ENCODE results near the gene CHI3L1.

The CHI3L1 gene

DNA sequence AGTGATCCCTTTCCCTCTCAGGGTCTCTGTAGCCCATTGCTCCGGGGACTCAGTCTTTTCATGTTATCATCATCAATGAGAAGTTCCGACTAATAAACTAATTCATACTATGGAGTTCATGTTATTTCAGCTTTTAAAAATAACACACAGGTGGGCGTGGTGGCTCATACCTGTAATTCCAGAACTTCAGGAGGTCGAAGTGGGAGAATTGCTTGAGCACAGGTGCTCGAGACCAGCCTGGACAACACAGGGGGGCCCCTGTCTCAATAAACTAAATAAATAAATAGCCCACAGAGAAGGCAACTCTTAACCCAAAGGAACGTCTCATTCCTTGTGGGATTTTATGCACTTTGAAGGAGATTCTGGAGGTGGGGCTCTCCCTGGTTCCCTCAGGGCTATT lies 25.3 kb downstream of the CHI3L1 start:
- TF ChIP-seq, protein P1, sequence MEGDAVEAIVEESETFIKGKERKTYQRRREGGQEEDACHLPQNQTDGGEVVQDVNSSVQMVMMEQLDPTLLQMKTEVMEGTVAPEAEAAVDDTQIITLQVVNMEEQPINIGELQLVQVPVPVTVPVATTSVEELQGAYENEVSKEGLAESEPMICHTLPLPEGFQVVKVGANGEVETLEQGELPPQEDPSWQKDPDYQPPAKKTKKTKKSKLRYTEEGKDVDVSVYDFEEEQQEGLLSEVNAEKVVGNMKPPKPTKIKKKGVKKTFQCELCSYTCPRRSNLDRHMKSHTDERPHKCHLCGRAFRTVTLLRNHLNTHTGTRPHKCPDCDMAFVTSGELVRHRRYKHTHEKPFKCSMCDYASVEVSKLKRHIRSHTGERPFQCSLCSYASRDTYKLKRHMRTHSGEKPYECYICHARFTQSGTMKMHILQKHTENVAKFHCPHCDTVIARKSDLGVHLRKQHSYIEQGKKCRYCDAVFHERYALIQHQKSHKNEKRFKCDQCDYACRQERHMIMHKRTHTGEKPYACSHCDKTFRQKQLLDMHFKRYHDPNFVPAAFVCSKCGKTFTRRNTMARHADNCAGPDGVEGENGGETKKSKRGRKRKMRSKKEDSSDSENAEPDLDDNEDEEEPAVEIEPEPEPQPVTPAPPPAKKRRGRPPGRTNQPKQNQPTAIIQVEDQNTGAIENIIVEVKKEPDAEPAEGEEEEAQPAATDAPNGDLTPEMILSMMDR (conservative IDR thresholded peaks at IDR 0.05; ENCODE audit: control insufficient read depth, insufficient read depth, low read depth, low read length) = no peak
- DNase-seq (ENCODE audit: low read depth) = no peak

DNA sequence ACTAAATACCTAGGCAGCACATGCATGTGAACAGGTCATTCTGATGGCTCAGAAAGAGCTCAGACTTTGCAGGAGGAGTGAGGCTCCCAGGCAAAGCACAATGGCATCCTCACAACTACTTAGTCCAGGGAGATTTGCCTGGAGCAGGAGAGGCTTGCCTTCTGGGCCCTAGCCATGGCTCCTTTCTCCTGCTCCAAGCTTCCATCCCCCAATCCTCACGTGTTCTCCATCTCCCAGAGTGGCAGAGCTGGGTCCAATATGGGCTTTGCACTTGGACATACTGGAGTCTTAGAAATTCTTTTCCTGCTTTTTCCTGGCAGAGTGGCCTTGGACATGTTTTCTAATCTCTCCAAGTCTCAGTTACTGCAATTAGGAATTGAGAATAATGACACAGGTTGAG lies 26.7 kb downstream of the CHI3L1 start:
- DNase-seq (ENCODE audit: low read depth) = no peak
- TF ChIP-seq, protein P1 (conservative IDR thresholded peaks at IDR 0.05; ENCODE audit: control insufficient read depth, insufficient read depth, low read depth, low read length) = no peak
- H3K4me3 ChIP-seq (ENCODE audit: control insufficient read depth, low read depth, low read length) = no peak overlapping the region

More for the DNA sequence above, 25.3 kb downstream of the CHI3L1 start:
- H3K4me3 ChIP-seq (ENCODE audit: control insufficient read depth, low read depth, low read length) = no peak overlapping the region

DNA sequence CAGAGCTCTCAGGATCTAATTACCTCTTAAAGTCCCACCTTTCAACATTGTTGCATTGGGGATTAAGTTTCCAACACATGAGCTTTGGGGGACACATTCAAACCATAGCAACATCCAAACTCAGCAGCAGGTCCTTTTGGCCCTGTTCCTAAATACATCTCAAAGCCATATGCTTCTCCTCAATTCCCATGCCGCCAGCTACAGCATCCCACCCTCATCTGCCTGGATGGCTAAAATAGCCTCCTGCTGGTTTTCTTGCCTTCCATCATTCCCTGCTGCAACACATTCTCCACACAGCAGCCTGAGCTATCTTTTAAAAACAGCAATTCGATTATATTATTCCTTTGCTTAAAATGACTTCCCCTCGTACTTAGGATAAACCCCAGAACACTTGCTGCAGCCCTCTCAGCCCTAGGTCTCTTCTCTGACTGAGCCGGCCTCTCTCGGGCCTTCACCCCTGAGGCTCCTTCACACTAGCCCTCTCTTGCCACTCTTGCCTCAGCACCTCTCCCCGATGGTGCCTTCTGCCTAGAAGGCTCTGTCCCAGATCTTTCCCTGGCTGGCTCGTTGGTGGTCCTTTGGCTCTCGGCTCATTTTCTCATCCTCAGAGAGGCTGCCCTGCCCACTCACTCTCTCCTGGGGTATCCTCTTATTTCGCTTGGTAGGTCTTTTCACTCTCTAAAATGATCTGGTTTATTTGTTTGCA lies 27.4 kb downstream of the CHI3L1 start:
- H3K4me3 ChIP-seq (ENCODE audit: control insufficient read depth, low read depth, low read length) = no peak overlapping the region
- TF ChIP-seq, protein P1 (conservative IDR thresholded peaks at IDR 0.05; ENCODE audit: control insufficient read depth, insufficient read depth, low read depth, low read length) = no peak
- no peak for DNase-seq (ENCODE audit: low read depth)

DNA sequence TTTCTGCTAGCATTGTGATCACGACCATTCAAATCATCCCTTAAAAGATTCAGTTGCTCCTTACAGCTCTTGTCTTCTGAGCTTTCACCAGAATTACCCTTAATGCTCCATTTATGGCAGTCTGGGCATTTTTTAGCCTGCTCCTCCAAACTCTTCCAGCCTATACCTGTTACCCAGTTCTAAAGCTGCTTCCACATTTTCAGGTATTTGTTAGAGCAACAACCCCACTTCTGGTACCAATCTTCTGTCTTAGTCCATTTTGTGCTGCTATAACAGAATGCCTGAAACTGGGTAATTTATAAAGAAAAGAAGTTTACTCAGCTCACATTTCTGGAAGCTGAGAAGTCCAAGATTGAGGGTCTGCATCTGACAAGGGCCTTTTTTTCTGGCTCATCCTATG lies 28.1 kb downstream of the CHI3L1 start:
- TF ChIP-seq, protein P1 (conservative IDR thresholded peaks at IDR 0.05; ENCODE audit: control insufficient read depth, insufficient read depth, low read depth, low read length) = no peak
- no peak for DNase-seq (ENCODE audit: low read depth)
- no peak overlapping the region for H3K4me3 ChIP-seq (ENCODE audit: control insufficient read depth, low read depth, low read length)

DNA sequence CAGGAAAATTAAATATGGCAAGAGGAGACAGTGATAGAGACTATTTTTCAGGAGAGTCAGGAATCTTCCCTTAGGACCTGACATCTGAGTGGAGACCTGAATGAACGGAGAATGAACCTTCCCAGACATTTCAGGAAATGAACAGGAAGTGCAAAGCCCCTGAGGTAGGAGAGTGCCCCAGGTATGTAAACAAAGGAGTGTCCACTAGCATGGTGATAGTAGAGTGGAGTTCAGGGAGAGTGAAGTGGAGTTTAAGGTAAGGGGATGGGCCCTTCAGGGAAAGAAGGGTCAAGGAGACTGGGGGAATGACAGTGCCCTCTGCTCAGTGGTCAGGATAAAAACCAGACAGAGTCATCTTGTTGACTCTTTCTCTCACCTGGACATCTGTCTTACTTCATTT lies 30.2 kb downstream of the CHI3L1 start:
- no peak for DNase-seq (ENCODE audit: low read depth)
- no peak overlapping the region for H3K4me3 ChIP-seq (ENCODE audit: control insufficient read depth, low read depth, low read length)
- TF ChIP-seq, protein P1 (conservative IDR thresholded peaks at IDR 0.05; ENCODE audit: control insufficient read depth, insufficient read depth, low read depth, low read length) = no peak

DNA sequence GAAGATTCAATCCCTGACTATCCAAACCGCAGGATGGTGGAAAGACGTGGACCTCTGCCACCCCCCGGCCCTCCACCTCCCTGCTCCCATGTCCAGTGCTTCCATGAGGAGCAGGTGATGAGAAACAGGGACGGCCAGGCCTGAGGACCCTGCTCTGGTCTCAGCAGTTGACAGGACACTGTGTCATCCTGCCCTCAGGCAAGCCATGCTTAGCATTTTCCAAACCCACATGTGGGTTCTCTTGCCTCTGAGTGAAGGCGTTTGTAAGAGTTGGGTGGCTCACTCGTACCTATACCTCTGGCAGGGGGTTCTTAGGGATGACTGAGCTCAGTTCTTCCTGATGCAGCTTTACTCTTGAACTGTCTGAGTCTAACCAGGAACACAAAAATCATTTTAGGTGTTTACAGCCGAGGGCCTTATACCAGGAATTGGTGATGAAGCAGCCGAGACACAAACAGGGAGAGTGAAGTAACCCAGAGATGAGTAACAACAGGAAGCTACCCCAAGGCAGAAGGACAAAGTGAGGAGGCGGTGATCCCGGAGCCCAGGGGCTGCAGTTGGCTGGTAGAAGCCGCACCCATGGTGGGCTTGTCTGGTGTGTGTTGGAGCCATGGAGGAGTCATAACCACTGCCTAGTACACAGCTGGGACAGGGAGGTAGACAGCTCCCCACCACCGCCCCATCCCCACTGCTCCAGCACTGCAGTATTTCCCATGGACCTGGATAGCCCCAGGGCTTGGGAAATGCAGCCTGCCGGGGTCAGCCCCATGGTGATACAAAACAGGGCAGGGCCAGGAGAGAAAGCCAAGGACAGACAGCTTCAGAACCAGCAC lies 32.3 kb downstream of the CHI3L1 start:
- DNase-seq (ENCODE audit: low read depth) = peak; percentile 71

More for the DNA sequence above, 32.3 kb downstream of the CHI3L1 start:
- no peak overlapping the region for H3K4me3 ChIP-seq (ENCODE audit: control insufficient read depth, low read depth, low read length)
- TF ChIP-seq, protein P1 (conservative IDR thresholded peaks at IDR 0.05; ENCODE audit: control insufficient read depth, insufficient read depth, low read depth, low read length) = no peak
